ENCODE measurements around the gene RBKS.

DNA sequence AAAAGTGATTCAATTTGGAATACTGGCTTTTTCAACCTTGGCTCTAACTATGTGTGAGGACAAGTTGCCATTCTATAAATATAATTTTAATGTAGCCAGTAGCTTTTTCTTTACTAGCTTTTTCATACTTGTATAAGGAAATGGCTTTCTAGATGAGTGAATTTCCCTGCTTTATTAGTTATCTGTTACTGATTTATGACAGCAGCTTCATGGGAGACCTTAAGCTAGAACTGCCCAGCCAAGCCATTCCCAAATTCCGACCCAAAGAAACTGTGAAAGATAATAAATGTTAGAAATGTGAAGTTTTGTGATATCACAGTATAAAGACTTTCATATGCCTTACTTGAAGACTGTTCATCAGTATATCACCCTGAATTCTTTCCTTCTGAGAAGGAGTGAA, 32.7 kb upstream of the RBKS start:
- TF ChIP-seq YY1 (IDR thresholded peaks at IDR 0.05; ENCODE audit: low read depth, low read length) (no peak), POLR2A (IDR thresholded peaks at IDR 0.05; ENCODE audit: control extremely low read depth in 1 of 2, low read depth in 2 of 2, low read length in 2 of 2) (no peak), CREB1 (IDR thresholded peaks at IDR 0.05) (no peak), GABPA (IDR thresholded peaks at IDR 0.05; ENCODE audit: borderline replicate concordance, insufficient read depth, low read length) (no peak), KDM4A (IDR thresholded peaks at IDR 0.05; ENCODE audit: low read depth, low read length, severe bottlenecking) (no peak), NRF1 (IDR thresholded peaks at IDR 0.05; ENCODE audit: low read depth, low read length) (no peak), TAF7 (optimal IDR thresholded peaks at IDR 0.05; ENCODE audit: borderline replicate concordance, low read depth, low read length) (no peak), RFX5 (IDR thresholded peaks at IDR 0.05; ENCODE audit: borderline replicate concordance, low read depth, low read length) (no peak), BRCA1 (IDR thresholded peaks at IDR 0.05; ENCODE audit: low read depth, low read length) (no peak)
- TF ChIP-seq, protein P1, sequence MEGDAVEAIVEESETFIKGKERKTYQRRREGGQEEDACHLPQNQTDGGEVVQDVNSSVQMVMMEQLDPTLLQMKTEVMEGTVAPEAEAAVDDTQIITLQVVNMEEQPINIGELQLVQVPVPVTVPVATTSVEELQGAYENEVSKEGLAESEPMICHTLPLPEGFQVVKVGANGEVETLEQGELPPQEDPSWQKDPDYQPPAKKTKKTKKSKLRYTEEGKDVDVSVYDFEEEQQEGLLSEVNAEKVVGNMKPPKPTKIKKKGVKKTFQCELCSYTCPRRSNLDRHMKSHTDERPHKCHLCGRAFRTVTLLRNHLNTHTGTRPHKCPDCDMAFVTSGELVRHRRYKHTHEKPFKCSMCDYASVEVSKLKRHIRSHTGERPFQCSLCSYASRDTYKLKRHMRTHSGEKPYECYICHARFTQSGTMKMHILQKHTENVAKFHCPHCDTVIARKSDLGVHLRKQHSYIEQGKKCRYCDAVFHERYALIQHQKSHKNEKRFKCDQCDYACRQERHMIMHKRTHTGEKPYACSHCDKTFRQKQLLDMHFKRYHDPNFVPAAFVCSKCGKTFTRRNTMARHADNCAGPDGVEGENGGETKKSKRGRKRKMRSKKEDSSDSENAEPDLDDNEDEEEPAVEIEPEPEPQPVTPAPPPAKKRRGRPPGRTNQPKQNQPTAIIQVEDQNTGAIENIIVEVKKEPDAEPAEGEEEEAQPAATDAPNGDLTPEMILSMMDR (IDR thresholded peaks at IDR 0.05; ENCODE audit: control extremely low read depth in 1 of 3, insufficient read depth in 1 of 3, low read depth in 1 of 3, low read length in 3 of 3) = no peak
- TF ChIP-seq, protein P2, sequence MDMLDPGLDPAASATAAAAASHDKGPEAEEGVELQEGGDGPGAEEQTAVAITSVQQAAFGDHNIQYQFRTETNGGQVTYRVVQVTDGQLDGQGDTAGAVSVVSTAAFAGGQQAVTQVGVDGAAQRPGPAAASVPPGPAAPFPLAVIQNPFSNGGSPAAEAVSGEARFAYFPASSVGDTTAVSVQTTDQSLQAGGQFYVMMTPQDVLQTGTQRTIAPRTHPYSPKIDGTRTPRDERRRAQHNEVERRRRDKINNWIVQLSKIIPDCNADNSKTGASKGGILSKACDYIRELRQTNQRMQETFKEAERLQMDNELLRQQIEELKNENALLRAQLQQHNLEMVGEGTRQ (IDR thresholded peaks at IDR 0.05; ENCODE audit: low read length) = no peak

All from H1 (cell line).